GM12878 (cell line): ENCODE measurements around the gene PPP2R5A. TPM values are rescaled to one million over a fixed set of nuclear protein-coding genes. Genes with fewer than 3 reads are reported as not detected.

ENCODE experiments used
- ATAC-seq: fragments of 200-7000 bp; cut with Tn5 transposase; 3 replicates; pipeline ENCODE4 v1.9.1; 2020; ENCODE audit warnings: mild to moderate bottlenecking, moderate library complexity
- BruUV-seq: library from RNA; stranded (reverse); fragments of 400-500 nt; replicated peaks from 2 replicates; lab custom pipeline; 2021; lab: Mats Ljungman, UMichigan
- CTCF ChIA-PET: fragments of 300-600 bp; sonication (Branson Sonifier 250); formaldehyde crosslinking; extraction: SDS; loops from one replicate; lab custom pipeline; 2021; ENCODE audit warnings: inconsistent platforms; lab: Yijun Ruan, JAX
- POLR2A ChIA-PET: fragments of 350-600 bp; formaldehyde crosslinking; extraction: SDS; loops from one replicate; lab custom pipeline; 2021; ENCODE audit warnings: inconsistent platforms; lab: Charles Lee
- RAD21 ChIA-PET: fragments of 300-600 bp; sonication (Branson Sonifier 250); formaldehyde crosslinking; loops from one replicate; lab custom pipeline; 2023; ENCODE audit warnings: antibody characterized with exemption; ENCODE audit not compliant: unreplicated experiment; lab: Charles Lee
- SMC1A ChIA-PET: fragments of 300-600 bp; sonication (Branson Sonifier 250); formaldehyde crosslinking; loops from one replicate; lab custom pipeline; 2023; ENCODE audit not compliant: unreplicated experiment, uncharacterized antibody; lab: Charles Lee
- DNase-seq: peaks from one replicate; pipeline ENCODE4 v3.0.0-alpha.2; 2011; ENCODE audit warnings: low read depth, low spot score
- FAIRE-seq: peaks from 3 replicates; lab custom pipeline; 2011; peaks lifted over from hg19 to GRCh38; lab: Jason Lieb, UNC
- H2AFZ ChIP-seq: 2 replicates; pipeline ENCODE4 v1.6.0; 2011; ENCODE audit warnings: low read depth, low read length, control low read depth; ENCODE audit not compliant: control insufficient read depth
- H3K27ac ChIP-seq: 2 replicates; pipeline ENCODE4 v1.5.1; 2011; ENCODE audit warnings: control low read depth; ENCODE audit not compliant: control insufficient read depth, insufficient read depth
- H3K27me3 ChIP-seq, 2 experiments: replicated peaks in 1 of 2; 2 replicates each; pipeline versions ENCODE4 v1.6.0 to v1.6.1; 2011; ENCODE audit warnings: low read length in 1 of 2; ENCODE audit not compliant: control insufficient read depth in 2 of 2, insufficient read depth in 2 of 2
- H3K36me3 ChIP-seq, 2 experiments: 2 replicates each; pipeline ENCODE4 v1.5.1; 2011; ENCODE audit warnings: low read length in 1 of 2; ENCODE audit not compliant: control insufficient read depth in 2 of 2, insufficient read depth in 2 of 2
- H3K4me1 ChIP-seq: 2 replicates; pipeline ENCODE4 v1.6.1; 2011; ENCODE audit warnings: mild to moderate bottlenecking, low read length, moderate library complexity, mixed read lengths; ENCODE audit not compliant: control insufficient read depth, insufficient read depth
- H3K4me2 ChIP-seq: 2 replicates; pipeline ENCODE4 v1.6.0; 2011; ENCODE audit warnings: control low read depth; ENCODE audit not compliant: control insufficient read depth, insufficient read depth
- H3K4me3 ChIP-seq: fragments of 200-600 bp; sonication (generic); 2 replicates; pipeline ENCODE4 v1.5.1; 2016
- H3K79me2 ChIP-seq: 2 replicates; pipeline ENCODE4 v1.6.0; 2011; ENCODE audit warnings: low read length; ENCODE audit not compliant: control insufficient read depth, insufficient read depth
- H3K9ac ChIP-seq: 2 replicates; pipeline ENCODE4 v1.8.0; 2011; ENCODE audit warnings: low read length, control low read depth, mixed read lengths; ENCODE audit not compliant: control insufficient read depth, insufficient read depth
- H3K9me3 ChIP-seq: replicated peaks from 3 replicates; pipeline ENCODE4 v1.5.1; 2011; ENCODE audit warnings: mild to moderate bottlenecking, low read length; ENCODE audit not compliant: control insufficient read depth, insufficient read depth
- H4K20me1 ChIP-seq: 2 replicates; pipeline ENCODE4 v1.6.0; 2011; ENCODE audit not compliant: control insufficient read depth, insufficient read depth
- BRCA1 ChIP-seq: IDR thresholded peaks from 2 replicates; pipeline ENCODE4 v1.6.1; 2011; ENCODE audit warnings: low read depth, low read length, improper control_type of control experiment
- ZNF24 ChIP-seq: fragments of 450-650 bp; IDR thresholded peaks from 2 replicates; pipeline ENCODE4 v1.6.1; 2017; ENCODE audit warnings: antibody characterized with exemption, mild to moderate bottlenecking
- WGBS: methylation state at CpG from one replicate; pipeline ENCODE4 v1.1.6; 2016; ENCODE audit warnings: low lambda C conversion rate; ENCODE audit not compliant: insufficient replicate concordance, insufficient coverage; ENCODE audit errors: missing lambda C conversion rate; 5-methylcytosine and 5-hydroxymethylcytosine counted together
- in situ Hi-C: fragments of 300-500 bp; cut with MboI; formaldehyde crosslinking; loops from 9 replicates; pipeline ENCODE4 v1.14.3; 2018; ENCODE audit warnings: mixed read lengths
- intact Hi-C: fragments of 100-400 bp; cut with micrococcal nuclease; formaldehyde crosslinking; loops from one replicate; pipeline ENCODE4 v1.14.2; 2022; ENCODE audit not compliant: unreplicated experiment
- polyA plus RNA-seq, 11 experiments: library from polyadenylated mRNA; depleted of rRNA in 4 of 11; unstranded in 6 of 11; stranded (reverse) in 5 of 11; fragments of >200 nt; fragmentation: Nextera tagmentation in 4 of 11; fragmentation: Illumina TruSeq in 1 of 11; extraction: Ambion mirVana in 4 of 11; extraction: Trizol in 1 of 11; gene quantifications; 1 replicate in 1 of 11; 2 replicates in 10 of 11; pipeline versions ENCODE4 v1.2.1 to v1.2.3, GENCODE V29; 2011 to 2016; ENCODE audit warnings: inconsistent platforms in 2 of 11, missing spikeins in 2 of 11, low read depth in 1 of 11
- small RNA-seq: library from RNA; depleted of rRNA; stranded (forward); fragments of <200 nt; gene quantifications from one replicate; pipeline ENCODE3, GENCODE V24; 2014
- total RNA-seq, 4 experiments: library from RNA; depleted of rRNA in 3 of 4; stranded (reverse); fragments of >200 nt in 3 of 4; fragmentation: Illumina TruSeq in 1 of 4; extraction: Trizol in 1 of 4; gene quantifications; 2 replicates each; pipeline versions ENCODE4 v1.2.1 to v1.2.3, GENCODE V29; 2013 to 2021

The PPP2R5A gene
- total and polyA plus RNA-seq, 10 of the 15 experiments (the other 5 are each of a cell fraction or from before 2014, with no cell fraction given) = 15.4 to 40.6 (median 32.5) TPM

DNA sequence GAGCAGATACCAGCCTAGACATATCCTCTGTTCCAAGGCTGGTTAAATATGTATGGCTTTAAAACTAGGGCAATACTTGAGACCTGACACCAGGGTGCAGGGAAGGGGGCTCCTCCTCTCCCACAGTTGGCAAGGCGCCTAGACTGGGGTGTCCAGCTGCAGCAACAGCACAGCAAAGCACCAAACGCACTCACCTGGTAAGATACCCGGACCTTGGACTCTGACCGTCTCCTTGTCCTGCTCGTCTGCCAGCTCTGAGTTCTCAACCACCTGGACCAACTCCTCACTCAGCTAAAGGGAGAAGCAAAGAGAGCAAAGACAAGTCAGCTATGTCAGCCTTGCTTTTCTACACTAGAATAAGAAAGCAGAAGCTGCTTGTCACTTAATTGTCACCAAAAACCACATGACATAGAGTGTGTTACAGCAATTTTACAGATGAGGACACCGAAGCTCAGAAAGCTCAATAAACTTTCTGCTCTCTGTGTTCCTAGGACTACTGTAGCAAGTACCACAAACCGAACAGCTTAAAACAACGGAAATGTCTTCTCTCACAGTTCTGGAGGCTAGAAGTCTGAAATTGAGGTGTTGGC lies 125.1 kb downstream of the PPP2R5A start:
- no peak for ATAC-seq
- H3K4me3 ChIP-seq = no peak overlapping the region
- 96% methylated on average over 8 of the region's 8 CpGs for WGBS
- TF ChIP-seq ZNF24 (no peak), BRCA1 (no peak)
- peaks cover 13 to 35% of the 10 kb centered on the region in 2 experiments for H3K36me3 ChIP-seq
- intact Hi-C loops (loop anchor here (5.0 kb wide), 1 partner anchor 123 kb away; the partner anchor contains the start of gene PPP2R5A), in situ Hi-C loops (no loop called here)
- BruUV-seq = no TSS peak
- H3K79me2 ChIP-seq = peaks cover 32% of the 10 kb centered on the region
- DNase-seq = no peak
- no peaks in the 10 kb centered on the region for H4K20me1 ChIP-seq
- no peaks in the 10 kb centered on the region for H3K27me3 ChIP-seq
- H3K4me1 ChIP-seq = peaks cover 14% of the 10 kb centered on the region
- H2AFZ ChIP-seq = no peak overlapping the region
- H3K9ac ChIP-seq = no peak overlapping the region
- ChIA-PET SMC1A (interaction anchor here (1.0 to 1.5 kb wide), 3 partner anchors 14 to 47 kb away, joined by 3 to 5 read pairs (median 5); no protein-coding TSS in a partner anchor), POLR2A (no interaction called here), RAD21 (no interaction called here), CTCF (interaction anchor here (1.2 to 1.6 kb wide), 2 partner anchors 22 to 42 kb away, joined by 3 to 4 read pairs; no protein-coding TSS in a partner anchor)
- no peaks in the 10 kb centered on the region; the same call in 2 of the 3 replicates for H3K9me3 ChIP-seq
- no peak overlapping the region for H3K4me2 ChIP-seq
- H3K27ac ChIP-seq = no peak overlapping the region
- no peak for FAIRE-seq

Small RNAs within 50 kb of the gene (small RNA-seq; reads per million reads assigned to genes)
- not detected for gene SNORA16B

Other genes with a start within 250 kb of the PPP2R5A start
- 28.4 and 30.2 TPM in 2 replicates for gene INTS7, start 249.9 kb upstream of the PPP2R5A start, total RNA-seq (2014; rRNA removed)
- 23.4 and 25.4 TPM in 2 replicates for gene INTS7, start 249.9 kb upstream of the PPP2R5A start, total RNA-seq (2014; rRNA removed; fragmentation: Illumina TruSeq; extraction: Trizol)
- 21.3 and 22.3 TPM in 2 replicates for gene INTS7, start 249.9 kb upstream of the PPP2R5A start, total RNA-seq (2021)
- gene INTS7, start 249.9 kb upstream of the PPP2R5A start, polyA plus RNA-seq (2011; rRNA removed) = 49.1 and 51.2 TPM in 2 replicates
- 28.3 and 36.1 TPM in 2 replicates for gene INTS7, start 249.9 kb upstream of the PPP2R5A start, polyA plus RNA-seq (2014; fragmentation: Illumina TruSeq; extraction: Trizol)
- 10 to 100 TPM; 17.1 to 20.1 TPM for gene INTS7, start 249.9 kb upstream of the PPP2R5A start, polyA plus RNA-seq (2014; fragmentation: Nextera tagmentation; extraction: Ambion mirVana)
- gene INTS7, start 249.9 kb upstream of the PPP2R5A start, polyA plus RNA-seq (2014; rRNA removed) = 16.8 and 20.6 TPM in 2 replicates
- gene INTS7, start 249.9 kb upstream of the PPP2R5A start, polyA plus RNA-seq (2016; fragmentation: Nextera tagmentation; extraction: Ambion mirVana) = 10 to 100 TPM; 32.1 to 36.5 TPM
- gene DTL, start 249.7 kb upstream of the PPP2R5A start, total RNA-seq (2014; rRNA removed) = 49.4 and 51.7 TPM in 2 replicates
- 45.6 and 45.7 TPM in 2 replicates for gene DTL, start 249.7 kb upstream of the PPP2R5A start, total RNA-seq (2014; rRNA removed; fragmentation: Illumina TruSeq; extraction: Trizol)
- gene DTL, start 249.7 kb upstream of the PPP2R5A start, total RNA-seq (2021) = 48.0 and 55.1 TPM in 2 replicates
- gene DTL, start 249.7 kb upstream of the PPP2R5A start, polyA plus RNA-seq (2011; rRNA removed) = 62.7 and 65.3 TPM in 2 replicates
- gene DTL, start 249.7 kb upstream of the PPP2R5A start, polyA plus RNA-seq (2014; fragmentation: Illumina TruSeq; extraction: Trizol) = 58.8 and 62.3 TPM in 2 replicates
- gene DTL, start 249.7 kb upstream of the PPP2R5A start, polyA plus RNA-seq (2014; fragmentation: Nextera tagmentation; extraction: Ambion mirVana) = 10 to 100 TPM; 24.1 to 24.6 TPM
- 36.1 and 39.0 TPM in 2 replicates for gene DTL, start 249.7 kb upstream of the PPP2R5A start, polyA plus RNA-seq (2014; rRNA removed)
- 10 to 100 TPM; 72.3 to 73.4 TPM for gene DTL, start 249.7 kb upstream of the PPP2R5A start, polyA plus RNA-seq (2016; fragmentation: Nextera tagmentation; extraction: Ambion mirVana)
- gene PACC1, start 129.5 kb downstream of the PPP2R5A start, total RNA-seq (2014; rRNA removed) = 20.7 and 22.3 TPM in 2 replicates
- gene PACC1, start 129.5 kb downstream of the PPP2R5A start, total RNA-seq (2014; rRNA removed; fragmentation: Illumina TruSeq; extraction: Trizol) = 20.7 and 22.1 TPM in 2 replicates
- gene PACC1, start 129.5 kb downstream of the PPP2R5A start, total RNA-seq (2021) = 21.0 and 25.9 TPM in 2 replicates
- gene PACC1, start 129.5 kb downstream of the PPP2R5A start, polyA plus RNA-seq (2011; rRNA removed) = 25.1 and 29.7 TPM in 2 replicates
- gene PACC1, start 129.5 kb downstream of the PPP2R5A start, polyA plus RNA-seq (2014; fragmentation: Illumina TruSeq; extraction: Trizol) = 17.8 and 18.0 TPM in 2 replicates
- gene PACC1, start 129.5 kb downstream of the PPP2R5A start, polyA plus RNA-seq (2014; fragmentation: Nextera tagmentation; extraction: Ambion mirVana) = 10 to 100 TPM; 16.1 to 17.2 TPM
- 21.2 and 25.2 TPM in 2 replicates for gene PACC1, start 129.5 kb downstream of the PPP2R5A start, polyA plus RNA-seq (2014; rRNA removed)
- gene PACC1, start 129.5 kb downstream of the PPP2R5A start, polyA plus RNA-seq (2016; fragmentation: Nextera tagmentation; extraction: Ambion mirVana) = 10 to 100 TPM; 16.7 to 18.0 TPM
- gene NENF, start 147.5 kb downstream of the PPP2R5A start, total RNA-seq (2014; rRNA removed) = 47.2 and 52.1 TPM in 2 replicates
- gene NENF, start 147.5 kb downstream of the PPP2R5A start, total RNA-seq (2014; rRNA removed; fragmentation: Illumina TruSeq; extraction: Trizol) = 38.7 and 39.4 TPM in 2 replicates
- gene NENF, start 147.5 kb downstream of the PPP2R5A start, total RNA-seq (2021) = 49.1 and 49.4 TPM in 2 replicates
- 37.6 and 46.0 TPM in 2 replicates for gene NENF, start 147.5 kb downstream of the PPP2R5A start, polyA plus RNA-seq (2011; rRNA removed)
- 35.5 and 37.1 TPM in 2 replicates for gene NENF, start 147.5 kb downstream of the PPP2R5A start, polyA plus RNA-seq (2014; fragmentation: Illumina TruSeq; extraction: Trizol)
- 10 to 100 TPM in 1 of 2 experiments, 1 to 10 TPM in 1; 5.1 to 19.3 TPM for gene NENF, start 147.5 kb downstream of the PPP2R5A start, polyA plus RNA-seq (2014; fragmentation: Nextera tagmentation; extraction: Ambion mirVana)
- gene NENF, start 147.5 kb downstream of the PPP2R5A start, polyA plus RNA-seq (2014; rRNA removed) = 53.0 and 54.2 TPM in 2 replicates
- 10 to 100 TPM; 10.8 to 83.4 TPM for gene NENF, start 147.5 kb downstream of the PPP2R5A start, polyA plus RNA-seq (2016; fragmentation: Nextera tagmentation; extraction: Ambion mirVana)